ENCODE results near the gene MTPN. TPM values are rescaled to one million over a fixed set of nuclear protein-coding genes. Genes with fewer than 3 reads are reported as not detected.
A peak's percentile ranks its signal among the peaks of the same experiment; 100 is the strongest.

The MTPN gene
- total RNA-seq, 1 donor = 117 TPM

DNA sequence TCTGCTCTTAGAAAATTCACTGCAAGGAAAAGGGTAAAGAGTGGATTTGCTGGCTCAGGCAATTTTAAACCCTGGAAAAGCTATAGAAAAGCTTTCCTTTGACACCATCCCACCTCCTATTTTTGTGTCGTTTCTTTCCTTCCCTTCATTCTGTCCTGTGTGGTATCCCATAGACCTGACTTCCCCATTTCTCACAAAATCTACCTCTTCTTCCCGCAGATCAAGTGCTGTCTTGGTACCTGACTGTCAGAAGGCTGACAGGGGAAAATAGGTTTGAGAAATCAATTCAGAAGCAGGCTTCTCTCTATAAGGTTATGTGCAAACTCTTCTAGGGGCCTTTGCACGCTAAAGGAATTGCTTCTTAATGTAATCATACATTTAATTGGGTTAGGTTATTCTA, 98.9 kb downstream of the MTPN start:
- Histone ChIP-seq H3K27ac (ENCODE audit: low read depth, low read length) (no peak overlapping the region), H3K79me2 (ENCODE audit: insufficient read depth, low read length) (no peaks in the 10 kb centered on the region), H3K4me3 (ENCODE audit: insufficient read depth, low read length) (no peak overlapping the region), H3K9me3 (ENCODE audit: low read depth, low read length) (no peaks in the 10 kb centered on the region), H3K36me3 (ENCODE audit: insufficient read depth, low read length) (no peaks in the 10 kb centered on the region), H2AFZ (ENCODE audit: low read length) (no peak overlapping the region), H3K27me3 (ENCODE audit: insufficient read depth, low read length) (peaks cover 4% of the 10 kb centered on the region), H3K4me1 (ENCODE audit: insufficient read depth, low read length) (peaks cover 6% of the 10 kb centered on the region), H4K20me1 (ENCODE audit: insufficient read depth, low read length) (no peaks in the 10 kb centered on the region), H3K4me2 (ENCODE audit: insufficient read depth, low read length) (no peak overlapping the region)
- TF ChIP-seq, protein P1, sequence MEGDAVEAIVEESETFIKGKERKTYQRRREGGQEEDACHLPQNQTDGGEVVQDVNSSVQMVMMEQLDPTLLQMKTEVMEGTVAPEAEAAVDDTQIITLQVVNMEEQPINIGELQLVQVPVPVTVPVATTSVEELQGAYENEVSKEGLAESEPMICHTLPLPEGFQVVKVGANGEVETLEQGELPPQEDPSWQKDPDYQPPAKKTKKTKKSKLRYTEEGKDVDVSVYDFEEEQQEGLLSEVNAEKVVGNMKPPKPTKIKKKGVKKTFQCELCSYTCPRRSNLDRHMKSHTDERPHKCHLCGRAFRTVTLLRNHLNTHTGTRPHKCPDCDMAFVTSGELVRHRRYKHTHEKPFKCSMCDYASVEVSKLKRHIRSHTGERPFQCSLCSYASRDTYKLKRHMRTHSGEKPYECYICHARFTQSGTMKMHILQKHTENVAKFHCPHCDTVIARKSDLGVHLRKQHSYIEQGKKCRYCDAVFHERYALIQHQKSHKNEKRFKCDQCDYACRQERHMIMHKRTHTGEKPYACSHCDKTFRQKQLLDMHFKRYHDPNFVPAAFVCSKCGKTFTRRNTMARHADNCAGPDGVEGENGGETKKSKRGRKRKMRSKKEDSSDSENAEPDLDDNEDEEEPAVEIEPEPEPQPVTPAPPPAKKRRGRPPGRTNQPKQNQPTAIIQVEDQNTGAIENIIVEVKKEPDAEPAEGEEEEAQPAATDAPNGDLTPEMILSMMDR (IDR thresholded peaks at IDR 0.05; ENCODE audit: extremely low read depth, low read depth, low read length) = no peak
- DNase-seq (ENCODE audit: insufficient read length, low spot score, missing footprints) = peak; percentile 19

DNA sequence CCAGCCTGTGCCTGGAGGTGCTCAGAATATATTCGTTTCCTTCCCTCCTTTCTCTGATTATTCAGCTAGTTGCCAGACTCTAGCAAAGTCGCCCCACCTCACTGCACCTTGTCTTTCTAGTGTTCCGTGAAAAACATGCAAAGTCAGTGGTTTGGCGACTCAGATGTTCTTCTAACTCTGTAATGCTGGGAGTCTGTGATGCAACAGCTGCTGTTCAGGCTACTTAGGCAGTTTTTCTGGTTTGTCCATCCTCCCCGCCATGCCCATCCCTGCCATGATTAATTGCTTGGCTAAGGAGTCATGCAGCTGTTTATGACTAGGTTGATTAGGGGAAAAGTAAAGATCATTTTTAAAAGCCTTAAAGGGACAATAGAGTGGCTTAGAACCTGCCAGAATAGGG, 99.4 kb downstream of the MTPN start:
- no peak overlapping the region for H3K27ac ChIP-seq (ENCODE audit: low read depth, low read length)
- H4K20me1 ChIP-seq (ENCODE audit: insufficient read depth, low read length) = no peaks in the 10 kb centered on the region
- peaks cover 4% of the 10 kb centered on the region for H3K27me3 ChIP-seq (ENCODE audit: insufficient read depth, low read length)
- no peak for DNase-seq (ENCODE audit: insufficient read length, low spot score, missing footprints)
- H3K4me1 ChIP-seq (ENCODE audit: insufficient read depth, low read length) = peaks cover 6% of the 10 kb centered on the region
- H3K9me3 ChIP-seq (ENCODE audit: low read depth, low read length) = no peaks in the 10 kb centered on the region
- H3K4me3 ChIP-seq (ENCODE audit: insufficient read depth, low read length) = no peak overlapping the region
- H3K36me3 ChIP-seq (ENCODE audit: insufficient read depth, low read length) = no peaks in the 10 kb centered on the region
- H3K4me2 ChIP-seq (ENCODE audit: insufficient read depth, low read length) = no peak overlapping the region
- H2AFZ ChIP-seq (ENCODE audit: low read length) = no peak overlapping the region
- TF ChIP-seq, protein P1 (IDR thresholded peaks at IDR 0.05; ENCODE audit: extremely low read depth, low read depth, low read length) = no peak
- H3K79me2 ChIP-seq (ENCODE audit: insufficient read depth, low read length) = no peaks in the 10 kb centered on the region

Small RNA genes within 50 kb of the gene (small RNA-seq; reads per million reads assigned to genes)
- gene RNU6-223P = not detected

Other genes starting within 250 kb of the MTPN start
- 0.36 and 0.88 TPM in 2 replicates for gene SLC13A4, start 249.2 kb downstream of the MTPN start, total RNA-seq
- gene FAM180A, start 228.5 kb downstream of the MTPN start, total RNA-seq = 23.5 and 28.9 TPM in 2 replicates